Loucy (cell line): ENCODE measurements around the gene PCAT7.

Source experiments
- EZH2phosphoT487 ChIP-seq: fragments of 200-600 bp; IDR thresholded peaks from 2 replicates; pipeline ENCODE4 v1.6.1; 2018; ENCODE audit warnings: antibody characterized with exemption, mild to moderate bottlenecking, moderate library complexity, borderline replicate concordance
- TF ChIP-seq, protein P1 (sequence below): fragments of 200-600 bp; sonication (generic); conservative IDR thresholded peaks from 2 replicates; pipeline ENCODE4 v1.5.1; 2014; ENCODE audit warnings: mild to moderate bottlenecking, antibody characterized with exemption, low read length

DNA sequence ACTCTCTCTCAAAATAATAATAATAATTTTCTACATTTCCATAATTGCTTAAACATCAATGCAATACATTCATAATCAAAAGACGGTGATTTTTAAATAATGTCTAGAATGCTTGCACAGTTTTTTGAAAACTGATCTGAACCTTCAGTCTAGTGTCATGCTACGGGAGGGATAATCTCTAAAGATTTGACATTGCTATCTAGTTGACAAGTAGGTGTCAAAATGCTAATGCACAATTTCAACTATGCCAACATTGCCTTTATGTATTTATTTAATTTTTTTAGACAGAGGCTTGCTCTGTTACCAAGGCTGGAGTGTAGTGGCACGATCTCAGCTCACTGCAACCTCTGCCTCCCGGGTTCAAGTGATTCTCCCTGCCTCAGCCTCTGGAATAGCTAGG, 16.0 kb upstream of the PCAT7 start:
- TF ChIP-seq, protein P1, sequence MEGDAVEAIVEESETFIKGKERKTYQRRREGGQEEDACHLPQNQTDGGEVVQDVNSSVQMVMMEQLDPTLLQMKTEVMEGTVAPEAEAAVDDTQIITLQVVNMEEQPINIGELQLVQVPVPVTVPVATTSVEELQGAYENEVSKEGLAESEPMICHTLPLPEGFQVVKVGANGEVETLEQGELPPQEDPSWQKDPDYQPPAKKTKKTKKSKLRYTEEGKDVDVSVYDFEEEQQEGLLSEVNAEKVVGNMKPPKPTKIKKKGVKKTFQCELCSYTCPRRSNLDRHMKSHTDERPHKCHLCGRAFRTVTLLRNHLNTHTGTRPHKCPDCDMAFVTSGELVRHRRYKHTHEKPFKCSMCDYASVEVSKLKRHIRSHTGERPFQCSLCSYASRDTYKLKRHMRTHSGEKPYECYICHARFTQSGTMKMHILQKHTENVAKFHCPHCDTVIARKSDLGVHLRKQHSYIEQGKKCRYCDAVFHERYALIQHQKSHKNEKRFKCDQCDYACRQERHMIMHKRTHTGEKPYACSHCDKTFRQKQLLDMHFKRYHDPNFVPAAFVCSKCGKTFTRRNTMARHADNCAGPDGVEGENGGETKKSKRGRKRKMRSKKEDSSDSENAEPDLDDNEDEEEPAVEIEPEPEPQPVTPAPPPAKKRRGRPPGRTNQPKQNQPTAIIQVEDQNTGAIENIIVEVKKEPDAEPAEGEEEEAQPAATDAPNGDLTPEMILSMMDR, result no peak
- TF ChIP-seq EZH2phosphoT487, result no peak
